Lower lobe of right lung (tissue), 2 donors: ENCODE results near the gene AJAP1. TPM values are rescaled to one million over a fixed set of nuclear protein-coding genes. Genes with fewer than 3 reads are reported as not detected.

ENCODE experiments used
- ATAC-seq, 2 donors: fragments of 200-7000 bp; cut with Tn5 transposase; one replicate each; pipeline ENCODE4 v1.9.1; 2020 to 2022; ENCODE audit warnings: mild to moderate bottlenecking in 2 of 2, moderate library complexity in 2 of 2
- DNase-seq: peaks from one replicate; pipeline ENCODE4 v3.0.0-alpha.2; 2020
- H3K27ac ChIP-seq: fragments of 200-600 bp; one replicate; pipeline ENCODE4 v1.8.0; 2022
- H3K27me3 ChIP-seq: fragments of 200-600 bp; one replicate; pipeline ENCODE4 v1.8.0; 2022; ENCODE audit warnings: low read depth
- H3K36me3 ChIP-seq: fragments of 200-600 bp; one replicate; pipeline ENCODE4 v1.8.0; 2022; ENCODE audit warnings: mild to moderate bottlenecking
- H3K4me1 ChIP-seq: fragments of 200-600 bp; one replicate; pipeline ENCODE4 v1.8.0; 2022
- H3K4me3 ChIP-seq: fragments of 200-600 bp; one replicate; pipeline ENCODE4 v1.8.0; 2022; ENCODE audit warnings: mild to moderate bottlenecking
- H3K9me3 ChIP-seq: fragments of 200-600 bp; one replicate; pipeline ENCODE4 v1.8.0; 2022
- CTCF ChIP-seq: fragments of 200-600 bp; IDR thresholded peaks from one replicate; pipeline ENCODE4 v1.8.0; 2022; ENCODE audit warnings: antibody characterized with exemption, mild to moderate bottlenecking
- intact Hi-C: fragments of 100-400 bp; cut with DNase I; formaldehyde crosslinking; loops from one replicate; pipeline ENCODE4 v1.11.0; 2022
- total RNA-seq: library from RNA; stranded (reverse); fragmentation: NEBNext Ultra II Directional; extraction: Animal tissue kit (Norgen Biotek cat#: 25700); gene quantifications from one replicate; pipeline ENCODE4 v1.2.1, GENCODE V29; 2021
- donor health status: DM: no; HTN: yes; CAD: no; lungs with severe emphysema.

Gene AJAP1
- total RNA-seq, 1 donor from 2014 or later: 0.77 TPM

DNA sequence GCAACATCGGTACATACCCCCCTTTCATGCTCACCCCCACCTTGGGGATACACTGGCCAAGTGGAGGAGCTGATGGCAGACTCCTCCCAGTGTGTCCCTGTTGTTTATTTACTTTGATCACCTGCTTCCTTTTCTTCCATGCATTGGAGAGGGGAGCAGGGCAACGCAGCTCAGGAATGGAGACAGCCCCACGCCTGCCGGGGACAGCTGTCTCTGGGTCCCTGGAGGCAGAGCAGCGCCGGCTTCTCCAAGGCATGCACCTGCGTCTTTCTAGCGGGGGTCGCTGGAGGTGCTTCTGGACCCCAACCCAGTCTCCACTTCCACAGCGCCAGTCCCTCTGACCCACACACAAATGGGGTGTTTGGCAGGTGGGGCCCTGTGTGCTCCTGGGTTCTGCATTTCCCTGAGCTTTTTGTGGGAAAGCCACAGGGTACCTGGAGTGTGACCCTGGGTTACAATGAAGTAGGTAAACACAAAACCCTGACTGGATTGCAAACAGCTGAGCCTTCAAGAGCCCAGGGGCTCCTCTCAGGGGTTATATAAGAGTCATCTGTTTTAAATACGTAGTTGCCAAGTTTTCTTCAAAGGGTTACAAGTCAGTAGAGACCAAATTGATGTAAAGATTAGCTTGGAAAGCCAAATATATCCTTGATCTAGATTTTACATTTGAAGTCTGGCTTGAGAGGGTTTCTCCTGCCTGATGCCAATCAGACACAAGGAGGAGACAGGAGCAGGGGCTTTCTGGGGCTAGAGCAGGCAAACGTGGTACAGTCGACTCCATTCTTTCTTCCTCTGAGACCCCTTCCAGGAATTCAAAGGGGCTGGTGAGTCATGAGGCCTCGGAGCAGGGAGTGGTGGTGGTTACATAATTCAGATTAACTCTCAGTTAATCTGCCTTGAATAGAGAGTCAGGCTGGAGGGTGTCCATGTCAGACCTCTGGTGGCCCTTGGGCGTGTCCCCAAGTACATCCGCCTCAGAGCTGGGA lies 4.5 kb downstream of the AJAP1 start:
- ATAC-seq (no peak), DNase-seq (no peak)
- H3K36me3 ChIP-seq: no peaks in the 10 kb centered on the region
- H3K27ac ChIP-seq: no peak overlapping the region
- no peak for TF ChIP-seq CTCF
- no peak overlapping the region for H3K4me3 ChIP-seq
- H3K27me3 ChIP-seq: peaks cover 73% of the 10 kb centered on the region
- intact Hi-C loops: no loop called here
- no peaks in the 10 kb centered on the region for H3K9me3 ChIP-seq
- H3K4me1 ChIP-seq: peaks cover under 1% of the 10 kb centered on the region

DNA sequence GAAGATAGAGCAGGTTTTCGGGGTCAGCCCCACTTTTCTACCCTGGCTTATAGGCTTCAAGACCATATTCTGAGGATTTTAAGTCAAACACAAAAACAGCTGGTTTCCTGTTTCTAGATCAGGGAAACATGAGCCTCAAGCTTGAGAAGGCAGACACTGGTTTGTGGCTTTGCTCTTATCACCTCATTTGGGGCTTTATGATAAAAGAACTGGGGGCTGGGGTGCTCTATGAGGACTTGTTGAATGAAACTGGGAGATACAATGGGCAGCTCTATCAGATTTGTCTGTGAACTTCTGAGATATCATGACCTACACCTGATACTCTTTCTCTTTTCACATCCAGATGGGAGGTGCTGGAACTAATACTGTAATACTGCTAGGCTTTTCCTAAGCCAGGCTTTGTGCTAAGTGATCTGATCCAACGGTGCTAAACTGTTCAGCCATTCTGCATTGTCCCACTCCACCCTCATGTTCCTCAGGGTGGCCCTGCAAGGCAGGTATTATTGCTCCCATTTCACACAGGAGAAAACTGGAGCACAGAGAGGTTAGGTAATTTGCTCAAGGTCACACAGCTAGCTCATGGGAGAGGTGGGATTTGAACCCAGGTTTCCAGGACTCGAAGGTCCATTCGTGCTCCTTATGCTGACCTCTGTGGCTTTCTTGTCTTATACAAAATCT lies 6.6 kb downstream of the AJAP1 start:
- no peak for TF ChIP-seq CTCF
- ATAC-seq: no peak
- Histone ChIP-seq H3K27ac (no peak overlapping the region), H3K27me3 (peaks cover 67% of the 10 kb centered on the region), H3K4me3 (no peak overlapping the region), H3K4me1 (no peaks in the 10 kb centered on the region), H3K9me3 (no peaks in the 10 kb centered on the region), H3K36me3 (no peaks in the 10 kb centered on the region)
- no peak for DNase-seq
- intact Hi-C loops: no loop called here

DNA sequence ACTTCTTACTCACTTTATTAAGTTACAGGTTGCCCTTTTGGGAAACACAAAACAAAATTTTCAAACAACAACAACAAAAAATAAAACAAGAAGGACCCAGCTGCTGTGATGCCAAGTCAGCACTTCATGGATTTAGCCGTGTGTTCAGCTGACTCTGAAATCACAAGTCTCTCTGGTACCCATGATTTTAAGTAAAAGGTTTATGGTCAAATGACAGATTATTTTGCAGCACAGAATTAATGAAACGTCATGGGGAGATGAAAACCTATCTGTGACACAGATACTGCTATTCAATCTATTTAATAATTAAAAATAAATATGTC lies 7.1 kb downstream of the AJAP1 start:
- DNase-seq (no peak), ATAC-seq (no peak)
- H3K27ac ChIP-seq: no peak overlapping the region
- H3K4me3 ChIP-seq: no peak overlapping the region
- H3K27me3 ChIP-seq: peaks cover 62% of the 10 kb centered on the region
- intact Hi-C loops: no loop called here
- no peaks in the 10 kb centered on the region for H3K4me1 ChIP-seq
- no peak for TF ChIP-seq CTCF
- H3K9me3 ChIP-seq: no peaks in the 10 kb centered on the region
- no peaks in the 10 kb centered on the region for H3K36me3 ChIP-seq

- Histone ChIP-seq H3K36me3 (no peaks in the 10 kb centered on the region), H3K9me3 (no peaks in the 10 kb centered on the region), H3K27me3 (peaks cover 56% of the 10 kb centered on the region), H3K4me3 (no peak overlapping the region), H3K27ac (no peak overlapping the region), H3K4me1 (no peaks in the 10 kb centered on the region)
- ATAC-seq (no peak), DNase-seq (no peak)
- intact Hi-C loops: no loop called here
- no peak for TF ChIP-seq CTCF
These were observed 7.8 kb downstream of the AJAP1 start for GRCh38 chr1:4662168-4662567.

DNA sequence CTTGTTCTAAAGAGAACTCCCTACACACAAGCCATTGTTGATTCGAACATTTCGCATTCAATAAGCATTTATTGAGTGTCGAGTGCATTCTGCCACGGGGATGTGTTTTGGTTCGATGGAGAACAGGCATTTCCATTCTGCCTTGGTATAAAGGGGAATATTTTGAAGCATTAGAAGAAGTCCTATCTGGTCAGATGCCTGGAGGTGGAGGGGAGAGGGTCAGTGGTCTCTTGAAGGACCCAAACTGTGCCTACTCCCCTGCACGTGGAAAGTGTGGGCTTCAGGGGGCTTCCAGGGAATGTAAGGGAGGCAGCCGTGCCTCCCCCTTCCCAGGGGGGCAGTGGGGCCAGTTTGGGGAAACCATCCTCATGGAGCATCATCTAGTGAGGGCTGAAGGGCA lies 8.3 kb downstream of the AJAP1 start:
- Histone ChIP-seq H3K4me3 (no peak overlapping the region), H3K36me3 (no peaks in the 10 kb centered on the region), H3K27me3 (peaks cover 51% of the 10 kb centered on the region), H3K4me1 (no peaks in the 10 kb centered on the region), H3K27ac (no peak overlapping the region), H3K9me3 (no peaks in the 10 kb centered on the region)
- no peak for ATAC-seq
- no peak for TF ChIP-seq CTCF
- no peak for DNase-seq
- intact Hi-C loops: no loop called here
